HG03521 (cell line): ENCODE data around the gene HEATR1.
"Not testable (repeated sequence)": the region's sequence is repeated elsewhere in the genome, so short reads cannot be mapped to it uniquely, and the experiment has no call there.

Experiments used
- ATAC-seq: cut with Tn5 transposase; IDR thresholded peaks from one replicate; pipeline ENCODE4 v1.9.1; 2021; ENCODE audit warnings: mild to moderate bottlenecking, moderate library complexity; ENCODE audit not compliant: unreplicated experiment

HEATR1 gene

GRCh38 chr1:236589531-236589930, 14.8 kb downstream of the HEATR1 start:
- no peak for ATAC-seq

- ATAC-seq, result no peak
These were observed 22.8 kb downstream of the HEATR1 start for GRCh38 chr1:236581528-236581927.

- ATAC-seq, result not testable (repeated sequence)
These were observed 23.9 kb downstream of the HEATR1 start for GRCh38 chr1:236580404-236580803.

- ATAC-seq, result no peak
These were observed 25.7 kb downstream of the HEATR1 start for GRCh38 chr1:236578661-236579060.

- ATAC-seq, result not testable (repeated sequence)
These were observed 27.3 kb downstream of the HEATR1 start for GRCh38 chr1:236577041-236577440.

GRCh38 chr1:236576004-236576403, 28.3 kb downstream of the HEATR1 start:
- no peak for ATAC-seq

GRCh38 chr1:236575523-236575922, 28.8 kb downstream of the HEATR1 start:
- no peak for ATAC-seq

- no peak for ATAC-seq
These were observed 35.9 kb downstream of the HEATR1 start for GRCh38 chr1:236568285-236568894.

- ATAC-seq, result no peak
These were observed 38.8 kb downstream of the HEATR1 start for GRCh38 chr1:236565530-236565929.

GRCh38 chr1:236561976-236562375, 42.3 kb downstream of the HEATR1 start:
- ATAC-seq, result no peak

GRCh38 chr1:236560213-236560771, 44.0 kb downstream of the HEATR1 start:
- ATAC-seq, result no peak

GRCh38 chr1:236558846-236559245, 45.5 kb downstream of the HEATR1 start:
- no peak for ATAC-seq

GRCh38 chr1:236558081-236558480, 46.2 kb downstream of the HEATR1 start:
- ATAC-seq, result no peak

GRCh38 chr1:236556606-236557005, 47.7 kb downstream of the HEATR1 start:
- ATAC-seq, result no peak

- ATAC-seq, result no peak
These were observed 50.9 kb downstream of the HEATR1 start for GRCh38 chr1:236553370-236553769.

GRCh38 chr1:236552901-236553300, 51.4 kb downstream of the HEATR1 start:
- ATAC-seq, result no peak

GRCh38 chr1:236552096-236552495, 52.2 kb downstream of the HEATR1 start:
- ATAC-seq, result no peak

- no peak for ATAC-seq
These were observed 53.1 kb downstream of the HEATR1 start for GRCh38 chr1:236550961-236551851.

GRCh38 chr1:236548452-236548851, 55.9 kb downstream of the HEATR1 start:
- ATAC-seq, result no peak

GRCh38 chr1:236545621-236546169, 58.6 kb downstream of the HEATR1 start:
- ATAC-seq, result no peak

- no peak for ATAC-seq
These were observed 61.1 kb downstream of the HEATR1 start for GRCh38 chr1:236543065-236543669.
